Activated T-cell treated with anti-CD3 and anti-CD28 coated beads for 4 hours (primary cell): ENCODE measurements around the gene CHPF2.

Experiments
- DNase-seq: peaks from one replicate; pipeline ENCODE4 v3.0.0-alpha.2; 2020

Gene CHPF2, protein sequence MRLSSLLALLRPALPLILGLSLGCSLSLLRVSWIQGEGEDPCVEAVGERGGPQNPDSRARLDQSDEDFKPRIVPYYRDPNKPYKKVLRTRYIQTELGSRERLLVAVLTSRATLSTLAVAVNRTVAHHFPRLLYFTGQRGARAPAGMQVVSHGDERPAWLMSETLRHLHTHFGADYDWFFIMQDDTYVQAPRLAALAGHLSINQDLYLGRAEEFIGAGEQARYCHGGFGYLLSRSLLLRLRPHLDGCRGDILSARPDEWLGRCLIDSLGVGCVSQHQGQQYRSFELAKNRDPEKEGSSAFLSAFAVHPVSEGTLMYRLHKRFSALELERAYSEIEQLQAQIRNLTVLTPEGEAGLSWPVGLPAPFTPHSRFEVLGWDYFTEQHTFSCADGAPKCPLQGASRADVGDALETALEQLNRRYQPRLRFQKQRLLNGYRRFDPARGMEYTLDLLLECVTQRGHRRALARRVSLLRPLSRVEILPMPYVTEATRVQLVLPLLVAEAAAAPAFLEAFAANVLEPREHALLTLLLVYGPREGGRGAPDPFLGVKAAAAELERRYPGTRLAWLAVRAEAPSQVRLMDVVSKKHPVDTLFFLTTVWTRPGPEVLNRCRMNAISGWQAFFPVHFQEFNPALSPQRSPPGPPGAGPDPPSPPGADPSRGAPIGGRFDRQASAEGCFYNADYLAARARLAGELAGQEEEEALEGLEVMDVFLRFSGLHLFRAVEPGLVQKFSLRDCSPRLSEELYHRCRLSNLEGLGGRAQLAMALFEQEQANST

GRCh38 chr7:151232091-151232916 lies at the start of gene CHPF2:
Gene CHPF2, plus strand, starts transcription at chr7:151232483. Its CDS starts 1,529 bp downstream, at chr7:151234012.
- peak; percentile 83 for DNase-seq

GRCh38 chr7:151185762-151186639 lies 46.3 kb upstream of the CHPF2 start:
- no peak for DNase-seq

DNA sequence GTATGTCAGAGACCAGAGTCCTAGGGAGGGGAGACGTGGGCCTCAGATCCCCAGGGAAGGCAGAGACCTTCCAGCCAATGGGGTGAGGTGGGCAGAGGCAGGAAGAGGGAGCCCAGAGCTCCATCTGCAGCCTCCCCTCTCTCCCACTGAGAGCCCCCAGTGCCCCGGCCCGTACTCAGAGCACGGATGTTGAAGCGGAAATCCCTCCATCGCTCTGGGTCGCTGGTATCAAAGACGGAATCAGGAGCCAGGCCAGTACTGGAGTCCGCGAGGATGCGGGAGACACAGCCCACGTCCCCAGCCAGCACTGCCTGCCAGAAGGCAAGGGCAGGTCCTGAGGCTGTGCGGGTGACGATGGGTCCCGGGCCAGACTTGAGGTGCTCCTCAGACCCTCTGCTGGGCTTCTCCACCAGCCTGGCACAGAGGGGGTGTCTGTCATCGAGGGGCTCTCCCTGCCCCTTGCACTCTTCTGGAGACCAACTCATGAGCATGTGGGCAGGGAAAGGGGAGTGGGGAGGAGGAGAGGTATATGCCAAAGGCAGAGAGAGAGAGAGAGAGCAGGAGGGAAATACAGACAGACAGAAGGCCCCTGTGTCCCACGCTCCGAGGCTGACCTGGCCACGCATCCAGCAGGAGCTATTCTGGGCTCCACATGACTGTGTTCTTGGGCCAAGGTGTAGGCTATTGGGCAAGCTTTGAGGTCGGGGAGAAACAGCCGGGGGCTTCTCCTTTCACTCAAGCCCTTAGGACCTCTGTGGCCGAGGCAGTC lies 45.5 kb upstream of the CHPF2 start, which contains the start of gene ASB10:
Gene ASB10 (minus strand): TSS at position 611 of the 769 bp plus-strand sequence. CDS start 120 bp downstream, at position 491.
- DNase-seq = no peak

DNA sequence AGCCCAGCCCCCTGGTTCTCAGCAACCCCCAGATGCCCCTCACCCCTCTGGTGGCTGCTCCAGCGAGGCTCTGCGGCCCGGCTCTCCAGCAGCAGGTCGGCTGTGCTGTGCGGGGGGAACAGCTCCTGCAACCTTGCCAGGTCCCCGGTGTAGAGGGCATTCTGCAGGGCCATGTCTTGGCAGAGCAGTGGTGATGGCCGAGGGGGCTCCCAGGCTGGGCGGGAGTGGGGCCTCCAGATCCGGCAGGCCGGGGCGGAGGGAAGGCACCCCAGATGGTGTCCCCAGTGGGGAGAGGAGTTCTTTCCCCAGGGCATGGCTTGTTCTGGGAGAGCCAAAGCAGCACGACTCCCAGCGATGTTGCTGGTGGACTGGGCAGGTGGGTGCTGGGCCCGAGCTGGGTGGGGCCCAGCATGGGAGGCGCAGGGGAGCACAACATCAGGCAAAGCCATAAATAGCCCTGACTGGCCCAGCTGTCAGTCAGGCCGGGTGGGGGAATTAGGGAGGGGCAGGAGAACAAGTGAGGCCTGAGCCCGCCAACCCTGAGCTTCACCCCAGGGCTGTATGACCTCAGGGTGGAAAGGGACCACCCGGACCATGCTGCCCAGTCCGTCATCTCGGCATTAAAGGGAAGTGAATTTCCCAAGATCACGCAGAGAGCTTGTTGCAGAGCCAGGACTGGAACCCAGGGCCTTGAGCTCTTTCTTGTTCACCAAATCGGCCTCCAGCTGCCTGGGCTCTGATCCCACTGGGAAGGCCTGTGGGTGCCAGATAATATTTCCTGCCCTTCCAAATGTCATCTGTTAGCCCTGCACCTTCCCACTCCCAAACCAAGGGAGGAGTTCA lies 44.7 kb upstream of the CHPF2 start:
- no peak for DNase-seq

GRCh38 chr7:151188252-151188542 lies 44.1 kb upstream of the CHPF2 start:
- DNase-seq = no peak

- DNase-seq = no peak
Observed at GRCh38 chr7:151189038-151189437, 43.2 kb upstream of the CHPF2 start.

DNA sequence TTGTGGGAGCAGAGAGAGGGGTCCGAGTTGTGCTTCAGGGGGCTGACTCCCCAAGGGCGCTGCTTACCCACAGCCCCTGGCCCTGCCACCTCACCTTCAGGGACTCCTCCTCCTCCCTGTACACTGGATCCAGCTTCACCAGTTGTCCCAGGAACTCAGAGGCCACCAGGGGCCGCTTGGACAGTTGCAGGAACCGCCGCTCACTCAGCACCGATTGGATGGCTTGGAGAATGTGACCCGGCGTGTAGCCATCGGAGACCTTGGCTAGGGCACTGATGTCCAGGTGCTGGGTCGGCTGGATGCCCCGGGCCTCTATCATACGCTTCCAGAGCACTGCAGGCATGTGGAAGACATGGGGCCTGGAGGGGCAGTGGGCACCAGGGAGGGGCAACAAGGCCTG lies 40.7 kb upstream of the CHPF2 start:
- no peak for DNase-seq

DNA sequence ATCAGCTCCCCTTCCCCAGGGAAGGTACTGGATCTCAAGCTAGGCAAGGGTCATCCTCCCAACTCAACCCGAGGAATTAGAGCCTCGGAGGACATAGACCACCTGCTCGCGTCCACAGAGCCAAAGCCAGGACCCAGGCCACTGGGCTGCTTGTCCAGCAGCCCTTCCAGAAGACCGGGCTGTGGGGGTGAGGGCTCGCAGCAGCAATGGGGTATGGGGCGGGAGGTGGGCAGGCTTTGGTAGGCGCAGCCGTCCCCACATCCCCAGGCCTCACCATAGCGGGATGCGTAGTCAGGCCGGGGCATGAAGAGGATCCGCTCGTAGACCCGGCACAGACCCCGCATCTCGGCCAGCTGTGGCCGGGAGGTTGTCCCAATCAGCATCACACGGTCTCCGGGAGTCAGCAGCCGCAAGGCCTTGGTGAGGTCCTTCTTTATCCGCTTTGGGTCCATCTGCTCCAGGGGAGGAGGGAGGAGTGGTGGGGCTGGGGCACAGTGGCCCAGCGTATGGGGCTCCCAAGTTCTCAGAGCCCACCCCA lies 40.2 kb upstream of the CHPF2 start:
- no peak for DNase-seq

DNA sequence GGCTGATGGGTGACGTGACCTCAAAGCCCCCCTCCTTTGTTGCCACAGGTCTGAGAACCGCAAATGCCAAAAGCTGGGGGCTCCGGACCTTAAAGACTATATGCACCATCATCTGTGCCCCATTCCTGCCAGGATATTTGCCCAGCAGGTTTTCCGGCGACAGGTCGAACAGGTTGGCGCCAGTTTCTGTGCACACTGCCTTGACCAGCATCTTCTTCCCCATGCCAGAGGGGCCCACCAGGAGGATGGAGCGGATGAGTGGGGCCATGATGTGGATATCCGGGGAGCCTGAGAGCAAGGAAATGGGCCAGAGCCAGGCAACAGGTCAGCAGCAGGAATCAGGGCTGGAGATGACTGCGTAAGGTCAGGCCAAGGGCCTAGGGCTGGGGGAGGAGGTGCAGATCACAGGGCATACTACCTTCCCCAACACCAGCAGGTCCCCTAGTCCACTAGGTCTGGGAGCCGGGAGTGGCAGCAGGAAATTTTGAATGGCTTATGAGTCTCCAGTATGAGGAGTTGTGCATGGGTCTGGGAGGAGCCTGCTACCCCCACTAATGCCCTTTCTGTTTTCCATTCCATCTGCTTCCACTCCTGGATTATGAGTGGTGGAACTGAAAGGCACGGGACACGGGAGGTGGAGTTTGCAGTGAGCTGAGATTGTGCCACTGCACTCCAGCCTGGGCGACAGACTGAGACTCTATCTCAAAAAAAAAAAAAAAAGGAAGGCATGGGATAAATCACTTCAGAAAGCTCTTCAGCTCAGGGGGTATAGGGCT lies 38.9 kb upstream of the CHPF2 start:
- DNase-seq = no peak

- no peak for DNase-seq
Observed at GRCh38 chr7:151194188-151194587, 38.1 kb upstream of the CHPF2 start.

GRCh38 chr7:151195616-151196450 lies 36.5 kb upstream of the CHPF2 start:
- DNase-seq = no peak

- no peak for DNase-seq
Observed at GRCh38 chr7:151197932-151198331, 34.4 kb upstream of the CHPF2 start.

DNA sequence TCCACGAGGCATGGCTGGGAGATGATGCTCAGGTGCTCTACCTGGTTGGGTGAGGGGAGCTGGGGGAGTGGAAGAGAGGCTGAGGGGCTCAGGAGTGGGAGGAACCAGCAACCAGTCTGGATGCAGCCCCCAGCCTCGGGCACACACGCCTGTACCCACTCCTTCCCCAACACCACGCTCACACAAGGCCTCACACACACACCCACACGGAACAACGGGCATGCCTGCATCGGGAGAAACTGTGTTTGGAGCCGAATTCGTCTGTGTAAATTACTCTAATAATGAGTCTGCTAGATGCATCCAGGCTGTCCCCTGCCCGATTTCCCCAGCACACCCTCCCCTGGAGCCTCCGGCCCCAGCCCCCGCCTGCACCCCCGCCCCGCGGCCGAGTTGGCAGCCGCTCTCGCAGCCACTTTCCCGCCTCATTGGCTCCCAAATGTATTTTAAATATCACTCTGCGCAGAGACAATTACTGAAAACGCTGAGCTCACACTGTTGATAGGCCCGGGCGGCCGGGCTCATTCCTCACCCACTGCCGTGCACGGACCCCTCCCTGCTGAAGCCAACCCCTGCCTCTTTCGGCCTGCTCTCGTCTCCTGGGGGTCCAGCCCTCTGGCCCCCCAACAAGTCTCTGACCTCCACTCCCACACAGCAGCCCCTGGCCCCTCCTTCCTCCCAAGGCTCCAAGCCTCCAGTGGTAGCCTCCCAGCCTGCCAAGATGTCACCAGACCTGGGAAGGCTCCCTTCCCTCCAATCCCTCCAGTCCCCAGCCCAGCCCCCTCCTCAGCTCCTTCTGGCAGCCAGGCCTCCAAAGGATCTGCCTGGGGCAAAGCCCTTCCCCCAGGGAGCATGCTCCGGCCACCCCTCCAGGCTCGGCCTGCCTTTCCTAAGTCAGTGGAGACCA lies 33.1 kb upstream of the CHPF2 start:
- DNase-seq = no peak

DNA sequence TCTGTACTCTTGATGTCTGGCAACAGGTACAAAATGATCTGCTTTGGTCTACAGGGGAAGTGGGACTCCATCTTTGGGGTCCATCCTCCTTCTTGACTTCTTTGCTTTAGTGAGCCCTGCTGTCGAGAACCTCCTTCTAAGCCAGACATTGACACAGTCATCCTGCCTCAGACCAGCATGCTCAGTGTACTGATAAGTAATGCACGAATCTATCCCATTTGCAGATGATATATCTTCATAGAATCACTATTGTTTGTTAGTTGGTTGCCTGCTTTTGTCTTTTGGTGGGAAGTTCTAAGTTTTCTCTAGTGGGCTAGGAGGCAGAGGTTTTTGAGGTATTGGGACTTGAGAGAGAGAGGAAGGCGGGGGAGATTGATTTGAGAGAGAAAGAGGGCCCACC lies 30.9 kb upstream of the CHPF2 start:
- DNase-seq = no peak

DNA sequence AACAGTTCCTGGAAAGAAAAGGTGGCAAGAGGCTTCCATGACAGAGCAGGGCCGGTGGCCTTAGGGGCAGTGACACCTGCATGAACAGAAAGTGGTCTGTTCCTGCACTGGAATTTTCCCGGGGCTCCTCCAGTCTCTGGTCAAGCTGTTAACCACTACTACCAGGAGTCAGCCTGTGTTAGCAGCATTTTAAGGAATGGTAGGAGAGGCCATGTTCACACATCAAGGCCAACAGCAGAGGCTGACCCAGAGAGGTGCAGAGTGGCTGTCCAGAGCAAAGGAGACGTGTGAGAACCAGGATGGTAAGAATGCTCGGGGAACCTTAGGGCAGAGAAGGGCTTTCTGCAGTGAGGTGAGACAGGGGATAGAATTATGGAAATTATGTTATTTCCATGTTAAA lies 30.5 kb upstream of the CHPF2 start:
- no peak for DNase-seq

GRCh38 chr7:151202836-151203235 lies 29.4 kb upstream of the CHPF2 start:
- DNase-seq = no peak

- no peak for DNase-seq
Observed at GRCh38 chr7:151204383-151205032, 27.8 kb upstream of the CHPF2 start.
